ENCODE measurements around the gene THEM4. TPM values are rescaled to one million over a fixed set of nuclear protein-coding genes. Genes with fewer than 3 reads are reported as not detected.
"Not testable (repeated sequence)": the region's sequence is repeated elsewhere in the genome, so short reads cannot be mapped to it uniquely, and the experiment has no call there.

Gene THEM4
- total RNA-seq, 1 donor from 2014 or later: 15.7 TPM

GRCh38 chr1:151905070-151905442, 4.3 kb downstream of the THEM4 start:
- H2AFZ ChIP-seq (ENCODE audit: low read depth, low read length): no peak overlapping the region
- FAIRE-seq (no peak), DNase-seq (ENCODE audit: low read depth) (no peak)
- peaks cover 21% of the 10 kb centered on the region for H3K9me3 Mint-ChIP-seq (ENCODE audit: unreplicated experiment)
- H3K4me3 ChIP-seq (ENCODE audit: insufficient read depth, low read depth, low read length): no peak overlapping the region
- H3K27me3 ChIP-seq (ENCODE audit: insufficient read depth, low read length): no peaks in the 10 kb centered on the region
- H3K4me1 ChIP-seq (ENCODE audit: insufficient read depth, low read length): peaks cover 7% of the 10 kb centered on the region
- H3K4me1 Mint-ChIP-seq (ENCODE audit: low read depth, unreplicated experiment): peaks cover 13% of the 10 kb centered on the region
- H3K27ac Mint-ChIP-seq (ENCODE audit: unreplicated experiment): peak overlapping the region; percentile 67
- no peak overlapping the region for H3K27ac ChIP-seq (ENCODE audit: low read depth, low read length)
- TF ChIP-seq CTCF (IDR thresholded peaks at IDR 0.05; ENCODE audit: insufficient read depth, low read depth, low read length): no peak
- no peak for TF ChIP-seq EZH2 (IDR thresholded peaks at IDR 0.05; ENCODE audit: insufficient read depth, low read length)
- H3K4me2 ChIP-seq (ENCODE audit: low read length): peak overlapping the region; percentile 2
- no peak overlapping the region for H3K9ac ChIP-seq (ENCODE audit: low read length)
- H3K36me3 Mint-ChIP-seq (ENCODE audit: low read depth, unreplicated experiment): peaks cover 35% of the 10 kb centered on the region
- H3K27me3 Mint-ChIP-seq (ENCODE audit: low read depth, unreplicated experiment): no peaks in the 10 kb centered on the region
- no peaks in the 10 kb centered on the region for H3K36me3 ChIP-seq (ENCODE audit: insufficient read depth, low read length)
- peak overlapping the region; percentile 51 for H3K4me3 Mint-ChIP-seq (ENCODE audit: unreplicated experiment)
- peaks cover 10% of the 10 kb centered on the region for H3K79me2 ChIP-seq (ENCODE audit: insufficient read depth, low read length)
- no peaks in the 10 kb centered on the region for H4K20me1 ChIP-seq (ENCODE audit: insufficient read depth, low read length)
- H3K9me3 ChIP-seq (ENCODE audit: insufficient read depth, low read depth, low read length): no peaks in the 10 kb centered on the region

- H3K4me1 Mint-ChIP-seq (ENCODE audit: low read depth, unreplicated experiment): peaks cover 18% of the 10 kb centered on the region
- no peak for TF ChIP-seq EZH2 (IDR thresholded peaks at IDR 0.05; ENCODE audit: insufficient read depth, low read length)
- no peaks in the 10 kb centered on the region for H3K36me3 ChIP-seq (ENCODE audit: insufficient read depth, low read length)
- no peaks in the 10 kb centered on the region for H3K27me3 ChIP-seq (ENCODE audit: insufficient read depth, low read length)
- H4K20me1 ChIP-seq (ENCODE audit: insufficient read depth, low read length): peaks cover 4% of the 10 kb centered on the region
- no peaks in the 10 kb centered on the region for H3K27me3 Mint-ChIP-seq (ENCODE audit: low read depth, unreplicated experiment)
- no peak overlapping the region for H3K4me3 ChIP-seq (ENCODE audit: insufficient read depth, low read depth, low read length)
- peaks cover 7% of the 10 kb centered on the region for H3K4me1 ChIP-seq (ENCODE audit: insufficient read depth, low read length)
- no peak overlapping the region for H3K4me3 Mint-ChIP-seq (ENCODE audit: unreplicated experiment)
- DNase-seq (ENCODE audit: low read depth): no peak
- no peak overlapping the region for H3K9ac ChIP-seq (ENCODE audit: low read length)
- H3K36me3 Mint-ChIP-seq (ENCODE audit: low read depth, unreplicated experiment): peaks cover 35% of the 10 kb centered on the region
- no peak overlapping the region for H3K4me2 ChIP-seq (ENCODE audit: low read length)
- H2AFZ ChIP-seq (ENCODE audit: low read depth, low read length): no peak overlapping the region
- no peak for FAIRE-seq
- no peak overlapping the region for H3K27ac Mint-ChIP-seq (ENCODE audit: unreplicated experiment)
- peaks cover 17% of the 10 kb centered on the region for H3K79me2 ChIP-seq (ENCODE audit: insufficient read depth, low read length)
- no peaks in the 10 kb centered on the region for H3K9me3 ChIP-seq (ENCODE audit: insufficient read depth, low read depth, low read length)
- peaks cover 30% of the 10 kb centered on the region for H3K9me3 Mint-ChIP-seq (ENCODE audit: unreplicated experiment)
- no peak overlapping the region for H3K27ac ChIP-seq (ENCODE audit: low read depth, low read length)
Measured at GRCh38 chr1:151902858-151903257, 6.5 kb downstream of the THEM4 start.

GRCh38 chr1:151900804-151901203, 8.5 kb downstream of the THEM4 start:
- not testable (repeated sequence) for H2AFZ ChIP-seq (ENCODE audit: low read depth, low read length)
- peaks cover 12% of the 10 kb centered on the region for H3K79me2 ChIP-seq (ENCODE audit: insufficient read depth, low read length)

More at GRCh38 chr1:151900804-151901203, 8.5 kb downstream of the THEM4 start:
- H3K36me3 ChIP-seq (ENCODE audit: insufficient read depth, low read length); H4K20me1 ChIP-seq (ENCODE audit: insufficient read depth, low read length); H3K27me3 ChIP-seq (ENCODE audit: insufficient read depth, low read length); H3K9ac ChIP-seq (ENCODE audit: low read length); H3K27me3 Mint-ChIP-seq (ENCODE audit: low read depth, unreplicated experiment); DNase-seq (ENCODE audit: low read depth); FAIRE-seq; H3K4me1 ChIP-seq (ENCODE audit: insufficient read depth, low read length); H3K27ac Mint-ChIP-seq (ENCODE audit: unreplicated experiment); H3K4me2 ChIP-seq (ENCODE audit: low read length); H3K4me3 Mint-ChIP-seq (ENCODE audit: unreplicated experiment); H3K4me3 ChIP-seq (ENCODE audit: insufficient read depth, low read depth, low read length); H3K27ac ChIP-seq (ENCODE audit: low read depth, low read length); H3K9me3 ChIP-seq (ENCODE audit: insufficient read depth, low read depth, low read length): not testable (repeated sequence)
- Mint-ChIP-seq H3K4me1 (ENCODE audit: low read depth, unreplicated experiment) (peaks cover 18% of the 10 kb centered on the region), H3K9me3 (ENCODE audit: unreplicated experiment) (peaks cover 25% of the 10 kb centered on the region), H3K36me3 (ENCODE audit: low read depth, unreplicated experiment) (peaks cover 22% of the 10 kb centered on the region)

All from astrocyte (in vitro differentiated cells and primary cell).